Transverse colon (tissue), 3 donors: ENCODE data around the gene PLCD1.

Experiments used
- POLR2A ChIP-seq: fragments of 450-650 bp; IDR thresholded peaks from one replicate; pipeline ENCODE4 v1.6.1; 2016; ENCODE audit warnings: antibody characterized with exemption, mild to moderate bottlenecking, moderate library complexity
- TF ChIP-seq, protein P1 (sequence below), 5 experiments: fragments of 200-600 bp in 3 of 5; fragments of 450-650 bp in 2 of 5; sonication (generic) in 3 of 5; IDR thresholded peaks; 1 replicate in 2 of 5; 2 replicates in 3 of 5; pipeline ENCODE4 v1.5.1; 2016 to 2017; ENCODE audit warnings: antibody characterized with exemption in 5 of 5, inconsistent platforms in 3 of 5, mild to moderate bottlenecking in 2 of 5, moderate library complexity in 1 of 5

DNA sequence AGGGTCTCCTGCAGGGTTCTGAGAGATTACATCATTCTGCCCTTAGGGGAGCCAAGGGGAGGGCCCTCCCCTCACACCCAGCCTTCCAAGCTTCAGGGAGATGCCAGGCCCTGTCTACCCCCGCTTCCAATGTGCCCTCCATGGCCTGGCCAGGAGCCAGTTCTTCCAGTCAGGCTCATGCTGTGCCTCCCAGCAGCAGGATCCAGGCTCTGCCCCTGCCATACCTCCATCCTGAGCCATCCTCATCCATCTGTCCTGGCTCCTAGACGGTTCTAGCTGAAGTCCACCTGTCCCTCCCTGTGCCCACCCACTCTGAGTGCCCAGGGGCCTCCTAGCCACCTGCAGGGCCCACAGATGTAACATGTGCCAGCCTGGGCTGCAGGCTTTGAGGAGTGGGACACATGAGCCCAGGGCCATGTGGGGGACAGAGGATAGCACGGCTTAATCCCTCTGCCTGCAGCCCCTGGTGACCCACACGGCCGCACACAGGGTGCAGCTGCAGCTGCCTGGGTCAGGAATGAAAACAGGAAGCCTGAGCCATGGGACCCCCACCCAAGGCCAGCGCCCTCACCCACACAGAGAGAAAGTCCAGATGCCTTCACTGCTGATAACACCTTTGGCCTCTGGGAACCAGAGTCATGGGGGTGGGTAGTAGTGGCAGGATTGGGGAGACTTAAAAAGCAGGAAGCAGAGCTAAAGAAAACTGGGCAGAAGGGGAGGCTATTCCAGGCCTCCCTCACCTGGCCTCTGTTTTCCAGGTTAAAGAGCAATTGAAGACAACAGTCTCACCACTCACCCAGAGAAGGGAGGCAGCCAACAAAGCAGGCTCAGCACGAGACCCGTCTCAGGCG lies 11.8 kb downstream of the PLCD1 start:
- TF ChIP-seq, protein P1, sequence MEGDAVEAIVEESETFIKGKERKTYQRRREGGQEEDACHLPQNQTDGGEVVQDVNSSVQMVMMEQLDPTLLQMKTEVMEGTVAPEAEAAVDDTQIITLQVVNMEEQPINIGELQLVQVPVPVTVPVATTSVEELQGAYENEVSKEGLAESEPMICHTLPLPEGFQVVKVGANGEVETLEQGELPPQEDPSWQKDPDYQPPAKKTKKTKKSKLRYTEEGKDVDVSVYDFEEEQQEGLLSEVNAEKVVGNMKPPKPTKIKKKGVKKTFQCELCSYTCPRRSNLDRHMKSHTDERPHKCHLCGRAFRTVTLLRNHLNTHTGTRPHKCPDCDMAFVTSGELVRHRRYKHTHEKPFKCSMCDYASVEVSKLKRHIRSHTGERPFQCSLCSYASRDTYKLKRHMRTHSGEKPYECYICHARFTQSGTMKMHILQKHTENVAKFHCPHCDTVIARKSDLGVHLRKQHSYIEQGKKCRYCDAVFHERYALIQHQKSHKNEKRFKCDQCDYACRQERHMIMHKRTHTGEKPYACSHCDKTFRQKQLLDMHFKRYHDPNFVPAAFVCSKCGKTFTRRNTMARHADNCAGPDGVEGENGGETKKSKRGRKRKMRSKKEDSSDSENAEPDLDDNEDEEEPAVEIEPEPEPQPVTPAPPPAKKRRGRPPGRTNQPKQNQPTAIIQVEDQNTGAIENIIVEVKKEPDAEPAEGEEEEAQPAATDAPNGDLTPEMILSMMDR (IDR thresholded peaks at IDR 0.05) = no peak
- no peak for TF ChIP-seq POLR2A
